Breast epithelium (tissue), 4 donors: ENCODE results near the gene STAT3. TPM values are rescaled to one million over a fixed set of nuclear protein-coding genes. Genes with fewer than 3 reads are reported as not detected.

Experiments used
- DNase-seq, 2 donors: peaks; one replicate each; pipeline ENCODE4 v3.0.0-alpha.2; 2019; ENCODE audit warnings: low spot score in 2 of 2
- H3K27ac ChIP-seq, 2 donors: fragments of 200-600 bp; sonication (generic) in 1 of 2; one replicate each; pipeline ENCODE4 v1.5.1; 2016 to 2019; ENCODE audit warnings: mild to moderate bottlenecking in 1 of 2
- H3K27me3 ChIP-seq, 2 donors: fragments of 200-600 bp; sonication (generic) in 1 of 2; one replicate each; pipeline versions ENCODE4 v1.5.1 to v1.6.0; 2017 to 2019; ENCODE audit warnings: control low read depth in 1 of 2, mild to moderate bottlenecking in 1 of 2
- H3K36me3 ChIP-seq: fragments of 200-600 bp; one replicate; pipeline ENCODE4 v1.5.1; 2019
- H3K4me1 ChIP-seq, 2 donors: fragments of 200-600 bp; sonication (generic); one replicate each; pipeline ENCODE4 v1.5.1; 2016 to 2019; ENCODE audit warnings: control low read depth in 1 of 2
- H3K4me3 ChIP-seq, 3 donors: fragments of 200-600 bp; sonication (generic); 1 replicate in 2 of 3; 2 replicates in 1 of 3; pipeline ENCODE4 v1.5.1; 2016 to 2019; ENCODE audit warnings: mild to moderate bottlenecking in 3 of 3, moderate library complexity in 2 of 3
- H3K9me3 ChIP-seq, 2 donors: fragments of 200-600 bp; sonication (generic) in 1 of 2; one replicate each; pipeline ENCODE4 v1.5.1; 2016 to 2019; ENCODE audit warnings: control low read depth in 1 of 2
- POLR2A ChIP-seq: fragments of 450-650 bp; IDR thresholded peaks from one replicate; pipeline ENCODE4 v1.6.1; 2016; ENCODE audit warnings: antibody characterized with exemption, mild to moderate bottlenecking, moderate library complexity
- POLR2AphosphoS5 ChIP-seq, 3 donors: sonication (generic); formaldehyde crosslinking; IDR thresholded peaks; one replicate each; pipeline ENCODE4 v1.6.1; 2017; ENCODE audit warnings: antibody characterized with exemption in 3 of 3
- intact Hi-C: fragments of 100-400 bp; cut with DNase I; formaldehyde crosslinking; loops from one replicate; pipeline ENCODE4 v1.15.1; 2023; ENCODE audit warnings: low total_unique reads
- total RNA-seq, 3 donors: library from RNA; depleted of rRNA; stranded (reverse); fragments of >200 nt; gene quantifications; one replicate each; pipeline ENCODE4 v1.1.0, GENCODE V29; 2016
- TF ChIP-seq, protein P1 (sequence below), 3 donors: fragments of 450-650 bp; IDR thresholded peaks; one replicate each; pipeline ENCODE4 v1.5.1; 2016 to 2017; ENCODE audit warnings: antibody characterized with exemption in 3 of 3, mild to moderate bottlenecking in 3 of 3, moderate library complexity in 3 of 3

The STAT3 gene
- total RNA-seq, 3 donors from 2014 or later = 193 to 322 (median 238) TPM

DNA sequence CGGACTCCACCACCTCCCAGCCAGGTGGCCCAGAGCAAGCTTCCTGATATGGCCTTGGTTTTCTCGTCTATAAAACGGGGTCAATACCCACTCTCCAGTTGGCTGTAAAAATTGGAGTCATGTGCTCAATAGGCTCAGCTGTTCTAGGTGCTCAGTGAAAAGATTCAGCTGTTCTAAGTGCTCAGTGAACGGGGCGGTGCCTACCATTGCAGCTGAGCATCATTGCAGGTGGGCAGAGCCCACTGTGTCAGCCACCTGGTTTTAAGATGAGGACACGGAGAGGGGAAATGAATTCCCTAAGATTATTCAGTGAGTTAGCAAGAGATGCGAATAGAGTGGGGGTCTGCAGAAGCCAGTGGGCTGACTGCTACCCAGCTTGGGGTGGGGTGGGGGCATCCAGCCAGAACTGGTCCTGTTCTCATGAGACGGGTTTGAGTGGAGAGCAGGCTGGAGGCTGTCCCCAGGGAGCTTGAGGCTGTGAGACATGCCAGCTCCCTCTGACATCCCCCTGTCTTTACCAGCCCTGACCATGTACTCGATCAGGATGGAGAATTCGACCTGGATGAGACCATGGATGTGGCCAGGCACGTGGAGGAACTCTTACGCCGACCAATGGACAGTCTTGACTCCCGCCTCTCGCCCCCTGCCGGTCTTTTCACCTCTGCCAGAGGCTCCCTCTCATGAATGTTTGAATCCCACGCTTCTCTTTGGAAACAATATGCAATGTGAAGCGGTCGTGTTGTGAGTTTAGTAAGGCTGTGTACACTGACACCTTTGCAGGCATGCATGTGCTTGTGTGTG is 78.1 kb downstream of the STAT3 start:
- intact Hi-C loops = loop anchor here (5.0 to 10.0 kb wide), 2 partner anchors 217 to 1745 kb away; partner anchors contain the start of gene CCR7
- peak overlapping the region; percentile 80 to 82 for H3K27ac ChIP-seq

GRCh38 chr17:42309142-42309541 is 79.1 kb downstream of the STAT3 start:
- no peak overlapping the region for H3K4me3 ChIP-seq
- peaks cover 11 to 13% of the 10 kb centered on the region in 2 donors for H3K4me1 ChIP-seq
- TF ChIP-seq POLR2AphosphoS5 (IDR thresholded peaks at IDR 0.05) = no peak
- TF ChIP-seq POLR2A = no peak
- TF ChIP-seq, protein P1, sequence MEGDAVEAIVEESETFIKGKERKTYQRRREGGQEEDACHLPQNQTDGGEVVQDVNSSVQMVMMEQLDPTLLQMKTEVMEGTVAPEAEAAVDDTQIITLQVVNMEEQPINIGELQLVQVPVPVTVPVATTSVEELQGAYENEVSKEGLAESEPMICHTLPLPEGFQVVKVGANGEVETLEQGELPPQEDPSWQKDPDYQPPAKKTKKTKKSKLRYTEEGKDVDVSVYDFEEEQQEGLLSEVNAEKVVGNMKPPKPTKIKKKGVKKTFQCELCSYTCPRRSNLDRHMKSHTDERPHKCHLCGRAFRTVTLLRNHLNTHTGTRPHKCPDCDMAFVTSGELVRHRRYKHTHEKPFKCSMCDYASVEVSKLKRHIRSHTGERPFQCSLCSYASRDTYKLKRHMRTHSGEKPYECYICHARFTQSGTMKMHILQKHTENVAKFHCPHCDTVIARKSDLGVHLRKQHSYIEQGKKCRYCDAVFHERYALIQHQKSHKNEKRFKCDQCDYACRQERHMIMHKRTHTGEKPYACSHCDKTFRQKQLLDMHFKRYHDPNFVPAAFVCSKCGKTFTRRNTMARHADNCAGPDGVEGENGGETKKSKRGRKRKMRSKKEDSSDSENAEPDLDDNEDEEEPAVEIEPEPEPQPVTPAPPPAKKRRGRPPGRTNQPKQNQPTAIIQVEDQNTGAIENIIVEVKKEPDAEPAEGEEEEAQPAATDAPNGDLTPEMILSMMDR (IDR thresholded peaks at IDR 0.05) = no peak
- peak overlapping the region; percentile 80 to 82 for H3K27ac ChIP-seq
- no peaks in the 10 kb centered on the region for H3K36me3 ChIP-seq
- no peaks in the 10 kb centered on the region for H3K9me3 ChIP-seq
- no peak for DNase-seq
- intact Hi-C loops = loop anchor here (10.0 kb wide), 1 partner anchor 1744 kb away; the partner anchor contains the start of gene CCR7
- H3K27me3 ChIP-seq = no peaks in the 10 kb centered on the region

More for the DNA sequence above, 78.1 kb downstream of the STAT3 start:
- H3K36me3 ChIP-seq = no peaks in the 10 kb centered on the region
- peaks cover 11 to 13% of the 10 kb centered on the region in 2 donors for H3K4me1 ChIP-seq
- DNase-seq = no peak
- H3K9me3 ChIP-seq = no peaks in the 10 kb centered on the region
- H3K4me3 ChIP-seq = no peak overlapping the region
- no peaks in the 10 kb centered on the region for H3K27me3 ChIP-seq
- TF ChIP-seq POLR2AphosphoS5 (IDR thresholded peaks at IDR 0.05) = no peak
- TF ChIP-seq, protein P1 (IDR thresholded peaks at IDR 0.05) = no peak
- no peak for TF ChIP-seq POLR2A

- Histone ChIP-seq H3K36me3 (no peaks in the 10 kb centered on the region), H3K27ac (peak overlapping the region in 1 of 2 donors; percentile 20), H3K4me1 (peaks cover 11 to 13% of the 10 kb centered on the region in 2 donors), H3K27me3 (no peaks in the 10 kb centered on the region), H3K9me3 (no peaks in the 10 kb centered on the region), H3K4me3 (no peak overlapping the region)
- intact Hi-C loops = loop anchor here (10.0 kb wide), 1 partner anchor 1744 kb away; the partner anchor contains the start of gene CCR7
- TF ChIP-seq POLR2A (no peak), POLR2AphosphoS5 (IDR thresholded peaks at IDR 0.05) (no peak)
- TF ChIP-seq, protein P1 (IDR thresholded peaks at IDR 0.05) = no peak
- no peak for DNase-seq
Observed at GRCh38 chr17:42308446-42308845, 79.8 kb downstream of the STAT3 start.

GRCh38 chr17:42307362-42307927 is 80.8 kb downstream of the STAT3 start:
- DNase-seq = no peak
- no peak for TF ChIP-seq POLR2AphosphoS5 (IDR thresholded peaks at IDR 0.05)
- TF ChIP-seq, protein P1 (IDR thresholded peaks at IDR 0.05) = no peak
- no peak for TF ChIP-seq POLR2A
- H3K9me3 ChIP-seq = no peaks in the 10 kb centered on the region
- no peaks in the 10 kb centered on the region for H3K27me3 ChIP-seq
- H3K4me1 ChIP-seq = peaks cover 8 to 13% of the 10 kb centered on the region in 2 donors
- intact Hi-C loops = loop anchor here (10.0 kb wide), 1 partner anchor 1743 kb away; the partner anchor contains the start of gene CCR7
- no peaks in the 10 kb centered on the region for H3K36me3 ChIP-seq
- no peak overlapping the region for H3K4me3 ChIP-seq
- H3K27ac ChIP-seq = no peak overlapping the region

DNA sequence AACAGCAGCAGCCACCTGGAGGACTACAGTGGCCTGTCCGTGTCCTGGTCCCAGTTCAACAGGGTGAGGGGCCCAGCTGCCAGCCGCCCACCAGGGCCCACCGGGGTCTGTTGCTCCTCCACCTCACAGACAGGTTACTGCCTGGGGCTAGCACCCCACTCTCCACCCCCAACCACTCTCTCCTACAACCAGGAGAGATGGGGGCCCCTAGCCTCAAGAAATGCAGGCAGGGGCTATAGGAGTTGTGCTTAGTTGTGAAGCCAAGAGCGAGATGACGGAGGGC is 81.9 kb downstream of the STAT3 start:
- H3K9me3 ChIP-seq = no peaks in the 10 kb centered on the region
- intact Hi-C loops = loop anchor here (10.0 kb wide), 1 partner anchor 1742 kb away; the partner anchor contains the start of gene CCR7
- no peak overlapping the region for H3K4me3 ChIP-seq
- TF ChIP-seq POLR2AphosphoS5 (IDR thresholded peaks at IDR 0.05) (no peak), POLR2A (no peak)
- TF ChIP-seq, protein P1 (IDR thresholded peaks at IDR 0.05) = no peak
- no peaks in the 10 kb centered on the region for H3K36me3 ChIP-seq
- H3K4me1 ChIP-seq = peaks cover 0 to 5% of the 10 kb centered on the region in 2 donors
- no peak overlapping the region for H3K27ac ChIP-seq
- DNase-seq = no peak
- H3K27me3 ChIP-seq = no peaks in the 10 kb centered on the region
